GM18870 (cell line): Measurements from ENCODE around the gene MAP4K4.

Source experiments
- ATAC-seq: cut with Tn5 transposase; IDR thresholded peaks from one replicate; pipeline ENCODE4 v1.9.1; 2021; ENCODE audit warnings: moderate library complexity; ENCODE audit not compliant: unreplicated experiment

The MAP4K4 gene

GRCh38 chr2:101782427-101782792, 84.9 kb downstream of the MAP4K4 start:
- no peak for ATAC-seq

GRCh38 chr2:101787097-101787496, 89.6 kb downstream of the MAP4K4 start:
- ATAC-seq = no peak

GRCh38 chr2:101788565-101788964, 91.1 kb downstream of the MAP4K4 start:
- no peak for ATAC-seq

GRCh38 chr2:101788995-101789970, 91.8 kb downstream of the MAP4K4 start:
- no peak for ATAC-seq

GRCh38 chr2:101790416-101790815, 92.9 kb downstream of the MAP4K4 start:
- ATAC-seq = no peak

- no peak for ATAC-seq
These were observed 93.3 kb downstream of the MAP4K4 start for GRCh38 chr2:101790857-101791256.

GRCh38 chr2:101792208-101792607, 94.7 kb downstream of the MAP4K4 start:
- no peak for ATAC-seq

GRCh38 chr2:101793277-101793969, 95.9 kb downstream of the MAP4K4 start:
- ATAC-seq = no peak

GRCh38 chr2:101794141-101794540, 96.6 kb downstream of the MAP4K4 start:
- ATAC-seq = no peak

- ATAC-seq = no peak
These were observed 97.5 kb downstream of the MAP4K4 start for GRCh38 chr2:101795033-101795432.

- ATAC-seq = no peak
These were observed 99.5 kb downstream of the MAP4K4 start for GRCh38 chr2:101796825-101797600.

- ATAC-seq = no peak
These were observed 104.0 kb downstream of the MAP4K4 start for GRCh38 chr2:101801496-101801895.

GRCh38 chr2:101802329-101802728, 104.8 kb downstream of the MAP4K4 start:
- ATAC-seq = no peak

GRCh38 chr2:101803128-101803527, 105.6 kb downstream of the MAP4K4 start:
- no peak for ATAC-seq

- ATAC-seq = no peak
These were observed 106.6 kb downstream of the MAP4K4 start for GRCh38 chr2:101803945-101804696.

- no peak for ATAC-seq
These were observed 107.9 kb downstream of the MAP4K4 start for GRCh38 chr2:101805152-101806088.

- ATAC-seq = no peak
These were observed 108.6 kb downstream of the MAP4K4 start for GRCh38 chr2:101806123-101806522.

GRCh38 chr2:101806701-101807100, 109.2 kb downstream of the MAP4K4 start:
- ATAC-seq = no peak

GRCh38 chr2:101807242-101807641, 109.7 kb downstream of the MAP4K4 start:
- ATAC-seq = no peak
